Measurements from ENCODE around the gene TRANK1. TPM values are rescaled to one million over a fixed set of nuclear protein-coding genes. Genes with fewer than 3 reads are reported as not detected.

TRANK1 gene
- total and polyA plus RNA-seq, 2 of the 8 experiments (the other 6 are each of a cell fraction or from before 2014, with no cell fraction given), result 2.9 to 8.8 TPM

DNA sequence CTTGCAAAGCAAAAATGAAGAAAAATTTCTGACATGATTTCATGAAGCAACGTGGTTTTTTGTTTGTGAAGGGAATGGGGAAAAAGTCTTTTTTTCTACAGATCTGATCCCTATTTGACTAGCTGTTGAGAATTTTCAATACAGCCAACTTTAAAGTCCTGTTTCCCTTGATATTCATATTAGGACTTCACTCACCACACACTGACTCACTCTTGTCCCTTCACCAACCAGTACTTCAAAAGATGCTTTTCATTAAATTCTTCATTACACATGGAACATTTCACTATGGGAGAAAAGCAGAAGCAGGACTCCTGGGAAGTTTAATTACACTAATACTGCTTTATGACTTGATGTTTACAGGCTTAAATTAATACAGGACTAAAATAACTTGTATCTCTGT is 16.6 kb downstream of the TRANK1 start (continued):
- TF ChIP-seq TCF12 (IDR thresholded peaks at IDR 0.05; ENCODE audit: low read depth, low read length) (no peak), SIRT6 (IDR thresholded peaks at IDR 0.05; ENCODE audit: low read length) (no peak), TAF1 (IDR thresholded peaks at IDR 0.05; ENCODE audit: low read depth, low read length) (no peak), CTBP2 (IDR thresholded peaks at IDR 0.05; ENCODE audit: borderline replicate concordance, insufficient read depth, insufficient read length, low read length) (no peak), SUZ12 (IDR thresholded peaks at IDR 0.05; ENCODE audit: low read length) (no peak), ASH2L (IDR thresholded peaks at IDR 0.05; ENCODE audit: low read length) (no peak), MAFK (IDR thresholded peaks at IDR 0.05; ENCODE audit: low read depth, low read length) (no peak), FOSL1 (IDR thresholded peaks at IDR 0.05; ENCODE audit: insufficient read depth, low read depth, low read length) (no peak)

All from H1 (cell line).